Measurements from ENCODE around the gene FHAD1. TPM values are rescaled to one million over a fixed set of nuclear protein-coding genes. Genes with fewer than 3 reads are reported as not detected.

Gene FHAD1
- total and polyA plus RNA-seq, 2 donors (not counting 3 experiments of a cell fraction or from before 2014, with no cell fraction given): 0.04 to 0.69 TPM

- no peaks in the 10 kb centered on the region for H3K79me2 ChIP-seq (ENCODE audit: control insufficient read depth, insufficient read depth, low read length)
- CTCF ChIA-PET: interaction anchor here (1.0 to 2.1 kb wide), 2 partner anchors 136 to 159 kb away, joined by 4 to 7 read pairs; no protein-coding TSS in a partner anchor
- POLR2A ChIA-PET: no interaction called here
- no peak overlapping the region for H3K27ac ChIP-seq (ENCODE audit: insufficient read depth, low read depth, low read length)
- H3K9me1 ChIP-seq (replicated peaks; ENCODE audit: control insufficient read depth, extremely low read depth, insufficient read depth, low read length): no peaks in the 10 kb centered on the region
- H3K4me2 ChIP-seq (ENCODE audit: insufficient read depth, low read length): no peak overlapping the region
- H2AFZ ChIP-seq (ENCODE audit: low read depth, low read length): no peak overlapping the region
- H3K9me3 ChIP-seq (replicated peaks; ENCODE audit: control insufficient read depth, insufficient read depth, low read length): no peaks in the 10 kb centered on the region
- no peaks in the 10 kb centered on the region for H3K36me3 ChIP-seq (ENCODE audit: control insufficient read depth in 2 of 2, extremely low read depth in 1 of 2, insufficient read depth in 2 of 2, low read length in 2 of 2)
- TF ChIP-seq JUN (IDR thresholded peaks at IDR 0.05; ENCODE audit: borderline replicate concordance, insufficient read depth, insufficient read length, low read depth): no peak
- TF ChIP-seq EZH2 (IDR thresholded peaks at IDR 0.05; ENCODE audit: borderline replicate concordance, low read depth, low read length, severe bottlenecking): no peak
- TF ChIP-seq MAX (IDR thresholded peaks at IDR 0.05; ENCODE audit: insufficient read depth, insufficient read length): no peak
- TF ChIP-seq POLR2A (IDR thresholded peaks at IDR 0.05; ENCODE audit: low read depth, low read length): no peak
- TF ChIP-seq, protein P1, sequence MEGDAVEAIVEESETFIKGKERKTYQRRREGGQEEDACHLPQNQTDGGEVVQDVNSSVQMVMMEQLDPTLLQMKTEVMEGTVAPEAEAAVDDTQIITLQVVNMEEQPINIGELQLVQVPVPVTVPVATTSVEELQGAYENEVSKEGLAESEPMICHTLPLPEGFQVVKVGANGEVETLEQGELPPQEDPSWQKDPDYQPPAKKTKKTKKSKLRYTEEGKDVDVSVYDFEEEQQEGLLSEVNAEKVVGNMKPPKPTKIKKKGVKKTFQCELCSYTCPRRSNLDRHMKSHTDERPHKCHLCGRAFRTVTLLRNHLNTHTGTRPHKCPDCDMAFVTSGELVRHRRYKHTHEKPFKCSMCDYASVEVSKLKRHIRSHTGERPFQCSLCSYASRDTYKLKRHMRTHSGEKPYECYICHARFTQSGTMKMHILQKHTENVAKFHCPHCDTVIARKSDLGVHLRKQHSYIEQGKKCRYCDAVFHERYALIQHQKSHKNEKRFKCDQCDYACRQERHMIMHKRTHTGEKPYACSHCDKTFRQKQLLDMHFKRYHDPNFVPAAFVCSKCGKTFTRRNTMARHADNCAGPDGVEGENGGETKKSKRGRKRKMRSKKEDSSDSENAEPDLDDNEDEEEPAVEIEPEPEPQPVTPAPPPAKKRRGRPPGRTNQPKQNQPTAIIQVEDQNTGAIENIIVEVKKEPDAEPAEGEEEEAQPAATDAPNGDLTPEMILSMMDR (IDR thresholded peaks at IDR 0.05; ENCODE audit: extremely low read depth in 1 of 2, insufficient read depth in 1 of 2, low read depth in 1 of 2, low read length in 2 of 2): no peak
- no peak for TF ChIP-seq POLR2AphosphoS5 (IDR thresholded peaks at IDR 0.05; ENCODE audit: insufficient read depth, low read depth, low read length)
- TF ChIP-seq GATA2 (IDR thresholded peaks at IDR 0.05; ENCODE audit: insufficient read depth, insufficient read length, low read depth, low read length): no peak
- no peak for TF ChIP-seq MYC (IDR thresholded peaks at IDR 0.05; ENCODE audit: low read depth, low read length)
- no peak for TF ChIP-seq FOS (IDR thresholded peaks at IDR 0.05; ENCODE audit: borderline replicate concordance, insufficient read depth, low read length)
- dilution Hi-C loops (cut with MboI; ENCODE audit: extremely low pct_ligation_motif_present, low sequenced_read_pairs): no loop called here
- FAIRE-seq: no peak
- no peak for DNase-seq (ENCODE audit: low read depth, low spot score)
- intact Hi-C loops (cut with micrococcal nuclease): no loop called here
- no peak overlapping the region for H3K4me3 ChIP-seq (replicated peaks in 1 of 3; ENCODE audit: insufficient read depth in 1 of 3, low read depth in 1 of 3, low read length in 3 of 3)
- H3K4me1 ChIP-seq (ENCODE audit: control insufficient read depth, extremely low read depth, insufficient read depth, low read length): no peaks in the 10 kb centered on the region
- no peak overlapping the region for H3K9ac ChIP-seq (replicated peaks; ENCODE audit: extremely low read depth, insufficient read depth, low read length)
- no peaks in the 10 kb centered on the region for H4K20me1 ChIP-seq (replicated peaks; ENCODE audit: control insufficient read depth, extremely low read depth, insufficient read depth, low read length)
- BruUV-seq (replicated peaks): no TSS peak
- H3K27me3 ChIP-seq (ENCODE audit: control insufficient read depth in 2 of 2, insufficient read depth in 2 of 2, low read length in 2 of 2): no peaks in the 10 kb centered on the region
Observed at GRCh38 chr1:15287035-15287979, 40.3 kb downstream of the FHAD1 start.

Measured in endothelial cell of umbilical vein (primary cell).